T-helper 2 cell treated with Interferon-gamma antibody and Interleukin-4, amounts not matched to agents 5 μg/mL and 100 μg/mL, for 36 hours (primary cell): ENCODE data around the gene NELFCD.
A peak's percentile ranks its signal among the peaks of the same experiment; 100 is the strongest.
"Not testable (repeated sequence)": the region's sequence is repeated elsewhere in the genome, so short reads cannot be mapped to it uniquely, and the experiment has no call there.

Experiments
- DNase-seq: peaks from one replicate; pipeline ENCODE4 v3.0.0; 2021; ENCODE audit warnings: low spot score
- H3K27ac Mint-ChIP-seq: one replicate; pipeline ENCODE4 v1.8.0; 2021; ENCODE audit warnings: mild to moderate bottlenecking, mixed read lengths
- H3K27me3 Mint-ChIP-seq: one replicate; pipeline ENCODE4 v1.8.0; 2021; ENCODE audit warnings: low read depth, mixed read lengths
- H3K36me3 Mint-ChIP-seq: one replicate; pipeline ENCODE4 v1.8.0; 2021; ENCODE audit warnings: low read depth, mixed read lengths
- H3K4me1 Mint-ChIP-seq: one replicate; pipeline ENCODE4 v1.8.0; 2021; ENCODE audit warnings: low read depth, mixed read lengths
- H3K4me3 Mint-ChIP-seq: one replicate; pipeline ENCODE4 v1.8.0; 2022; ENCODE audit warnings: mild to moderate bottlenecking, moderate library complexity, mixed read lengths
- H3K9me3 Mint-ChIP-seq: one replicate; pipeline ENCODE4 v1.8.0; 2021; ENCODE audit warnings: mixed read lengths

The NELFCD gene

DNA sequence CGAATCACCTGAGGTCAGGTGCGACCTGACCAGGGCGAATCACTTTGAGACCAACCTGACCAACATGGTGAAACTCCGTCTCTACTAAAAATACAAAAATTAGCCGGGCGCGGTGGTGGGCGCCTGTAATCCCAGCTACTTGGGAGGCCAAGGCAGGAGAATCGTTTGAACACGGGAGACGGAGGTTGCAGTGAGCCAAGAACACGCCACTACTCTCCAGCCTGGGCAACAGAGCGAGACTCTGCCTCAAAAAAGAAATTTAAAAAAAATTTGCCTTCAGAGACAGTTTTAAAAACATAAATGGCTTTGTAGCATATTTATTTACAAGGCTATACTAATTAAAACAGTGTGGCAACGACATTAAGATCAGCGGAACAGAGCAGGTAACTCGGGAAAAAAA lies 60.4 kb downstream of the NELFCD start:
- Mint-ChIP-seq H3K36me3 (peaks cover 39% of the 10 kb centered on the region), H3K4me3 (peak overlapping the region; percentile 82), H3K4me1 (peaks cover 51% of the 10 kb centered on the region), H3K27ac (peak overlapping the region; percentile 67)
- DNase-seq, H3K27me3 Mint-ChIP-seq, H3K9me3 Mint-ChIP-seq: not testable (repeated sequence)

DNA sequence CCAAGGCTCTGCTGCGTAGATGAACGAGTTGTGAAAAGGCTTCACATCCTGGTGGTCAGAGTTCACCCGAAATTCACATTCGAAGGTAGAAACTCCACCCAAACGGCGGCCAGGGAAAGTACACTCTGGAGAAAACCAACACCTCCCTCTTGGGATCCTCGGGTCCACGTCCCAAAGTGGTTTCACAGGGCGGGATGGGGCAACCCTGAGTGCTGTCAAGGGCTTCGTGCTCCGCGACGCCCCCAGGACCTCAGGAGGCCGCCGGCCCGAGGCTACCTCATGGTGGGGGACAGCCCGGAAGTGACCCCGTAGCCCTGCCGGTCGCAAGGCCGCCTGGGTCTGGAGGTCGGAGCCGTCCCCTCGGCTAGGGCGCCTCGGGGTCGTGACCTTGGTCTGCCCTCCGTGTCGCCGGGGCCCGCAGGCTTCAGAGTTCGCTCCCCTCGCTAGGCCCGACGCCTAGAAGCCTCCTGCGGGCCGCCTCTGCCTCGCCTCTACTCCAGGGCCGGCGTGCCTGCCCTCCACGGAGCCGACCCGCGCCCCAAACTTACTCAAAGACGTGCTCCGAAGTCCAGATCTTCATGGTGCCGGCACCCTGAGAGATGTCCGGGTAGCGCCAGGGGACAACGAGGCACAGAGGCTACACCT lies 61.2 kb downstream of the NELFCD start, which contains the start of gene PRELID3B:
TSS of gene PRELID3B (minus strand) at position 636 of the 645 bp plus-strand sequence. CDS start at position 580, 56 bp downstream.
- Mint-ChIP-seq H3K27me3 (no peaks in the 10 kb centered on the region), H3K4me1 (peaks cover 43% of the 10 kb centered on the region), H3K4me3 (peak within 1 kb of the TSS; percentile 93), H3K27ac (peak within 1 kb of the TSS; percentile 95), H3K9me3 (no peaks in the 10 kb centered on the region), H3K36me3 (peaks cover 31% of the 10 kb centered on the region)
- DNase-seq: no peak

DNA sequence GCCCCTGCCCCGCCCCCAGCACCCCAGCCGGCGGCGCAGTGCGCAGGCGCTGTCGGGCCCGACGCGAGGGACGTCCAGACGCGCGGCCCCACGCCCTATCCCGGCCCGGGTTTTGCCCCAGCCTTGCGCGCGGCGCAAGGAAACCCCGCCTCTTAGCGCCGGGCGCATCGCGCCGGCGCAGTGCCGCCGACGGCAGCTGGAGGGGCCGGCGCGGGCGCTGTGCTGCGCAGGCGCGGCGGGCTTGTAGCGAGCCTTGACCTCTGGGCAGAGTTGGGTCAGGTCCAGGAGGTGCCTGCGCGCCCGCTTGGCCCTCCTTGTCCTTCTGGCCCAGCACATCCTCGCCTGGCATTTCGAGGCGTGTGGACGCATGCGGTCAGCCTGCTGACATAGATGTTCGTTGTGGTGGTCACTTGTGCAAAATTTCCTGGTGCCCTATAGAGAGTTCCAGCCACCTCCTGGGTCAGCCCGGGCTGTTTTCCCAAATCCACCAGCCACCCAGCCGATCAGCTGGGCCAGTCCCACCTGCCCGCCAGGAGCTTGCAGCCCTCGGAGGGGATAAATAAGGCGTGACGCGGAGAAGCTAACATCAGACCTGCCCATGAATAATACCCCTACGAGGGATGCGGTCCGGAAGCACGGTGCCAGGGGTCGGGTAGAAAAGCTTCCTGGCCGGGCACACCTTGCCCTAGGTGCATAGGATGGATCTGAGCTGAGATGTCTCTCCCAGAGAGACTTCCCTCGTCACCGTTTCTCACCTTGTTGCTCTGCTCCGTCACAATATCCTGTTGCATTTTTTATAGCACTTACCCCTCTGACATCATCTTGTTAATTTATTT lies 62.0 kb downstream of the NELFCD start:
- DNase-seq: peak; percentile 96
- peaks cover 38% of the 10 kb centered on the region for H3K4me1 Mint-ChIP-seq

DNA sequence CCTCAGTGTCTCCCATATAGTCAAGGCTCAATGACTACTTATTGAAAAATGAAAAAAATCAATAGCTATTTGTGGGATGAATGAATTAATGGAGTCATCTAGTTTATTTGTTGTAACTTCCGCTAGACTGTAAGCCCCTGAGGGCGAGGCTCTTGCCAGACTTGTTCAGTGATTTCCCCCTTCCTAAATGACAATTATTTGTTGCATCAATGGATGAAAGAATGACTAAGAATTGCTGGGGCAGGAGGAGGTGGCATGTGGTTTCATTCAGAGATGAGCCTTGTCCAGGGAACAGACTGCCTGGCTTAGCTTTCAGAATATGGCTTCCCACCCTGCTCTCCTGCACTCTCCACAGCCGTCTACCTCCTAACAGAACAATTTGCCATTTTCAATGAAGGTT lies 62.6 kb downstream of the NELFCD start:
- Mint-ChIP-seq H3K36me3 (peaks cover 22% of the 10 kb centered on the region), H3K27ac (peak overlapping the region; percentile 72), H3K4me3 (peak overlapping the region; percentile 78), H3K27me3 (no peaks in the 10 kb centered on the region), H3K9me3 (no peaks in the 10 kb centered on the region), H3K4me1 (peaks cover 40% of the 10 kb centered on the region)
- DNase-seq: no peak

More for the DNA sequence above, 62.0 kb downstream of the NELFCD start:
- Mint-ChIP-seq H3K27ac (peak overlapping the region; percentile 95), H3K36me3 (peaks cover 24% of the 10 kb centered on the region), H3K9me3 (no peaks in the 10 kb centered on the region), H3K27me3 (no peaks in the 10 kb centered on the region), H3K4me3 (peak overlapping the region; percentile 93)

DNA sequence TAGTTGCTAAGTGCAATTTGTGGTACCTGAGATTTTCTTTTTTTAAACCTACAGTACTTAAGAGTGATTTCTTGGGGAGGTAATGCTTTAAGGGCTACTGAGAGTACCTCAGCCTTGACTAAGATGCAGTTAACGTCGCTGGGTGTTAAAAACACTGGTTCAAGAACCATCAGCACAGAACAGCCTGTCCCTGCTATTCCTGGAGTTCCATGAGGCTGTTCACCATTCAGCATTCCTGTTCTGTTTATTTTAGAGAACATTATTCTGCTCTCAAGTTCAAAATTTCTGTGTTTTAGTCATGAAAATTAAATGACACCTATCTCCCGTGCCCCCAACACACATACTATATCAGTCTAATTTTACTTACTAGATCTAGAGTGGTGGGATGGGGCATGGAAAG lies 63.2 kb downstream of the NELFCD start:
- H3K4me3 Mint-ChIP-seq: no peak overlapping the region

More for the DNA sequence above, 63.2 kb downstream of the NELFCD start:
- DNase-seq: no peak
- Mint-ChIP-seq H3K36me3 (peaks cover 18% of the 10 kb centered on the region), H3K27ac (no peak overlapping the region), H3K9me3 (no peaks in the 10 kb centered on the region), H3K4me1 (peaks cover 36% of the 10 kb centered on the region), H3K27me3 (no peaks in the 10 kb centered on the region)
